MCF 10A (cell line): ENCODE results near the gene HLF. TPM values are rescaled to one million over a fixed set of nuclear protein-coding genes. Genes with fewer than 3 reads are reported as not detected.
A peak's percentile ranks its signal among the peaks of the same experiment; 100 is the strongest.

Source experiments
- BruUV-seq: library from RNA; stranded (reverse); fragments of 400-500 nt; replicated peaks from 2 replicates; lab custom pipeline; 2021; lab: Mats Ljungman, UMichigan
- CTCF ChIA-PET: fragments of 300-600 bp; sonication (Branson Sonifier 250); formaldehyde crosslinking; extraction: SDS; loops from one replicate; lab custom pipeline; 2021; ENCODE audit warnings: antibody characterized with exemption, inconsistent platforms; lab: Yijun Ruan, JAX
- POLR2A ChIA-PET: fragments of 300-600, 350-650 bp; sonication (Branson Sonifier 250); formaldehyde crosslinking; extraction: SDS; loops from one replicate; lab custom pipeline; 2020; ENCODE audit warnings: antibody characterized with exemption, inconsistent platforms; lab: Yijun Ruan, JAX
- DNase-seq: peaks from one replicate; pipeline ENCODE4 v3.0.0-alpha.2; 2018; ENCODE audit not compliant: unreplicated experiment
- H3K27ac Mint-ChIP-seq: one replicate; pipeline ENCODE4 v1.8.0; 2022; ENCODE audit warnings: mild to moderate bottlenecking, low read depth, mixed read lengths; ENCODE audit not compliant: unreplicated experiment
- H3K27me3 Mint-ChIP-seq: one replicate; pipeline ENCODE4 v1.8.0; 2022; ENCODE audit warnings: mixed read lengths; ENCODE audit not compliant: insufficient read depth, unreplicated experiment
- H3K36me3 Mint-ChIP-seq: one replicate; pipeline ENCODE4 v1.8.0; 2022; ENCODE audit warnings: mild to moderate bottlenecking, moderate library complexity, mixed read lengths; ENCODE audit not compliant: insufficient read depth, unreplicated experiment
- H3K4me1 Mint-ChIP-seq: one replicate; pipeline ENCODE4 v1.8.0; 2022; ENCODE audit warnings: mixed read lengths; ENCODE audit not compliant: insufficient read depth, unreplicated experiment
- H3K4me3 Mint-ChIP-seq: one replicate; pipeline ENCODE4 v1.8.0; 2022; ENCODE audit warnings: mild to moderate bottlenecking, moderate library complexity, mixed read lengths; ENCODE audit not compliant: unreplicated experiment
- H3K9me3 Mint-ChIP-seq: one replicate; pipeline ENCODE4 v1.8.0; 2022; ENCODE audit warnings: mixed read lengths; ENCODE audit not compliant: unreplicated experiment
- intact Hi-C: fragments of 100-400 bp; cut with micrococcal nuclease; formaldehyde crosslinking; loops from 2 replicates; pipeline ENCODE4 v1.14.1; 2022
- total RNA-seq: library from RNA; stranded (reverse); gene quantifications from 2 replicates; pipeline ENCODE4 v1.2.3, GENCODE V29; 2022
- TF ChIP-seq, protein P1 (sequence below): fragments of 200-600 bp; IDR thresholded peaks from one replicate; pipeline ENCODE4 v1.8.0; 2022; ENCODE audit warnings: antibody characterized with exemption, mild to moderate bottlenecking; ENCODE audit not compliant: unreplicated experiment

Gene HLF
- total RNA-seq, 1 experiment from 2014 or later = 0.23 TPM

DNA sequence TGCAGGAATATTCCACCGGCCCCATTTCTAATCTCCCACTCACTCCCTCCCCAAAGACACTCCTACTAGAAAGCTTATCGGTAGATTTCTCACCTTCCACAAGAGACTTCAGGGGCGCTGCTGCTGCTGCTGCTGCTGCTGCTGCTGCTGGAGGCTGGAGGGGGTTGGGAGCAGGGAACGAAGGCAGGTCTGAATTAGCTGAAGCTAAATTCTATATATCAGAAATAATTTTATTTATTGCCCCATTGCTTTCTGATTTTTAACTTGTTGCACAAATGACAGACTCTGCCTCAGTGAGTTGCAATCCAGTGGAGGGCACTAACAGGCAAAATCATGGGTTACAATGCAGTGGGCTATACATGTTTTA is 25.8 kb upstream of the HLF start:
- no peaks in the 10 kb centered on the region for H3K36me3 Mint-ChIP-seq
- intact Hi-C loops = loop anchor here (2.0 kb wide), 2 partner anchors 26 to 58 kb away; partner anchors contain the start of gene HLF
- H3K4me3 Mint-ChIP-seq = peak overlapping the region; percentile 76
- POLR2A ChIA-PET = interaction anchor here (1.0 to 2.8 kb wide), 8 partner anchors 9 to 179 kb away, joined by 3 to 33 read pairs (median 5); no protein-coding TSS in a partner anchor
- CTCF ChIA-PET = interaction anchor here (0.7 to 1.7 kb wide), 12 partner anchors 36 to 770 kb away, joined by 3 to 6 read pairs (median 3); no protein-coding TSS in a partner anchor
- TF ChIP-seq, protein P1, sequence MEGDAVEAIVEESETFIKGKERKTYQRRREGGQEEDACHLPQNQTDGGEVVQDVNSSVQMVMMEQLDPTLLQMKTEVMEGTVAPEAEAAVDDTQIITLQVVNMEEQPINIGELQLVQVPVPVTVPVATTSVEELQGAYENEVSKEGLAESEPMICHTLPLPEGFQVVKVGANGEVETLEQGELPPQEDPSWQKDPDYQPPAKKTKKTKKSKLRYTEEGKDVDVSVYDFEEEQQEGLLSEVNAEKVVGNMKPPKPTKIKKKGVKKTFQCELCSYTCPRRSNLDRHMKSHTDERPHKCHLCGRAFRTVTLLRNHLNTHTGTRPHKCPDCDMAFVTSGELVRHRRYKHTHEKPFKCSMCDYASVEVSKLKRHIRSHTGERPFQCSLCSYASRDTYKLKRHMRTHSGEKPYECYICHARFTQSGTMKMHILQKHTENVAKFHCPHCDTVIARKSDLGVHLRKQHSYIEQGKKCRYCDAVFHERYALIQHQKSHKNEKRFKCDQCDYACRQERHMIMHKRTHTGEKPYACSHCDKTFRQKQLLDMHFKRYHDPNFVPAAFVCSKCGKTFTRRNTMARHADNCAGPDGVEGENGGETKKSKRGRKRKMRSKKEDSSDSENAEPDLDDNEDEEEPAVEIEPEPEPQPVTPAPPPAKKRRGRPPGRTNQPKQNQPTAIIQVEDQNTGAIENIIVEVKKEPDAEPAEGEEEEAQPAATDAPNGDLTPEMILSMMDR = no peak
- no peak overlapping the region for H3K27ac Mint-ChIP-seq
- no peak for DNase-seq
- H3K27me3 Mint-ChIP-seq = peaks cover under 1% of the 10 kb centered on the region
- BruUV-seq = no TSS peak
- peaks cover 15% of the 10 kb centered on the region for H3K4me1 Mint-ChIP-seq
- H3K9me3 Mint-ChIP-seq = no peaks in the 10 kb centered on the region

- H3K36me3 Mint-ChIP-seq = no peaks in the 10 kb centered on the region
- intact Hi-C loops = no loop called here
- peaks cover 8% of the 10 kb centered on the region for H3K4me1 Mint-ChIP-seq
- no TSS peak for BruUV-seq
- POLR2A ChIA-PET = no interaction called here
- DNase-seq = no peak
- TF ChIP-seq, protein P1 = no peak
- peaks cover 14% of the 10 kb centered on the region for H3K27me3 Mint-ChIP-seq
- no peaks in the 10 kb centered on the region for H3K9me3 Mint-ChIP-seq
- H3K27ac Mint-ChIP-seq = no peak overlapping the region
- H3K4me3 Mint-ChIP-seq = no peak overlapping the region
- CTCF ChIA-PET = interaction anchor here (0.8 to 1.0 kb wide), 2 partner anchors 186 to 414 kb away, joined by 3 read pairs; no protein-coding TSS in a partner anchor
These were observed 23.7 kb upstream of the HLF start for GRCh38 chr17:55241097-55241496.

DNA sequence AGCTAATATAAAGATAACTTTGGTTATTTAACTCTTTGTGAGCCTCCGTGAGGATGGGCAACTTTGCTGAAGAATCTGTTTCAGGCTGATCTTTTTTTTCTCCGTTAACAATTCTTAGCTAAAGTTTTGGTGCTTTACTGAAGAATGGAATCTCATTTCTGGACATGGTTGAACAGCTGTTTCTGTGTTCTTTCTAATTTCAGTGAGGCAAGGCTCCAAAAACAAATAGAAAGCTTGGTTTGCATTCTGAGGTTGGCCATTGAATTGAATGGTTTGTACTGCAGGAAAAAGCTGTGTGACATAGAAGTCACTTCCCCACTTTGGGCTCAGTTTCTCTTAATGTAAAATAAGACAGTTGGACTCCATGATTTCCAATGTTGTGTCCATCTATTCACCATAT is 22.3 kb upstream of the HLF start:
- ChIA-PET POLR2A (interaction anchor here (1.2 kb wide), 1 partner anchor 8 kb away, joined by 4 read pairs; no protein-coding TSS in a partner anchor), CTCF (interaction anchor here (1.1 kb wide), 1 partner anchor 30 kb away, joined by 4 read pairs; no protein-coding TSS in a partner anchor)
- DNase-seq = no peak
- H3K9me3 Mint-ChIP-seq = no peaks in the 10 kb centered on the region
- peaks cover 24% of the 10 kb centered on the region for H3K27me3 Mint-ChIP-seq
- TF ChIP-seq, protein P1 = no peak
- peaks cover 8% of the 10 kb centered on the region for H3K4me1 Mint-ChIP-seq
- no peaks in the 10 kb centered on the region for H3K36me3 Mint-ChIP-seq
- no peak overlapping the region for H3K27ac Mint-ChIP-seq
- H3K4me3 Mint-ChIP-seq = no peak overlapping the region
- intact Hi-C loops = no loop called here
- BruUV-seq = no TSS peak

GRCh38 chr17:55245986-55246385 is 18.8 kb upstream of the HLF start:
- DNase-seq = no peak
- Mint-ChIP-seq H3K4me1 (no peaks in the 10 kb centered on the region), H3K27ac (no peak overlapping the region), H3K27me3 (peaks cover 26% of the 10 kb centered on the region), H3K9me3 (no peaks in the 10 kb centered on the region), H3K4me3 (no peak overlapping the region), H3K36me3 (no peaks in the 10 kb centered on the region)
- BruUV-seq = no TSS peak
- ChIA-PET CTCF (interaction anchor here (1.4 kb wide), 1 partner anchor 50 kb away, joined by 3 read pairs; no protein-coding TSS in a partner anchor), POLR2A (no interaction called here)
- intact Hi-C loops = no loop called here
- TF ChIP-seq, protein P1 = no peak
